DMS79 (cell line): ENCODE results near the gene METTL13.
A peak's percentile ranks its signal among the peaks of the same experiment; 100 is the strongest.

Source experiments
- DNase-seq: peaks from one replicate; lab custom pipeline; 2025; lab: John Stamatoyannopoulos, UW

Gene METTL13

DNA sequence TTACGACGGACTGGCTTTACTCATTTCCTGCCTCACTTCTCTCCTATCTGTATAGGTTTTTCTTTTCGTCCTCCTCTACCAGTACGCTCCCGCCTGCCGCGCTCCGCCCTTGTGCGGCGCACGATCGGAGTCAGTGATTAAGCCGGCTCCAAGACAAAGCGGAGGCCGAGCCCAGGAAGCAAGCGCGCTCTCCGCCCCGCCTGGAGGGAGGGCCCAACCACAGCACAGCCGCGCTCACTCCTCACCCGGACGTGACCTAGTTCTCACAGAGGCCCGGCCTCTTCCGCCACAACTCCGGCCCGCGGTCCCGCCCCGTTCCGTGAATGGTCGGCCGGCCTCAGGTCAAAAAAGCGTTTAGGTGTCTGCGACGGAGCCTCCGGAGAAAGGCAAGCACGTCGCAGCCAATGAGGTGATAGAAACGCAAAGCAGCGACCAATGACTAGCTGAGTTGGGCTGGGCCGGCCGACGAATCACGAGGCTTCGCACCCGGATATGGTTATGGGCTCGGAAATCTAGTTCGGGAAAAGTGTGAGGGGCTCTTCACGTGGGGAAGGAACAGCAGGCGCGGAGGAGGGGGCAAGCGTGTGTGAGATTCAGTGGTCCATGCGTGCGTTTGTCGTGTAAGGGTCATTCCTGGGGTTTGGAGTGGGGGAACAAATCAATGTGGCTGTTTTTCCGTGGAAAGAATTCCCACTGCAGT is at the start of gene METTL13:
Gene METTL13 (plus strand): TSS at position 485 of the 700 bp plus-strand sequence. CDS start 308 bp downstream, outside the sequence.
- peak; percentile 99 for DNase-seq

GRCh38 chr1:171736196-171736595 is 45.3 kb upstream of the METTL13 start:
- no peak for DNase-seq

DNA sequence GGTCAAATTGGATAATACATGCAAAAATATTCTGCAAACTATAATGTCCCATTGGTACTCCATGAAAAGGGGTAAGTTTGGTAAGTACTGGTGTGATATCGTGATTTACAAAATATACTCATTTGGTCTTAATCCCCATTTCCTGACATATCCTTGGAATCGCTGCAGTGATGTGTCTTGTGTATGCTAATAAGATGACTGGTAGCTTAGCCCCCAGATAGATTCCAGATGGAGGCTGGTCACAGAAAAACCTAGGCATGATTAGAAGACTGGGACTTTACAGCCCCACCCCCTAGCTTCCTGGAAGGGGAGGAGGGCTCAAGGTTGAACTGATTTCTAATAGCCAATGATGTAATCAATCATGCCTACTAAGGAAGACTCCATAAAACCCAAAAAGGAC is 42.5 kb upstream of the METTL13 start:
- no peak for DNase-seq

GRCh38 chr1:171739656-171740055 is 41.8 kb upstream of the METTL13 start:
- DNase-seq, result no peak

DNA sequence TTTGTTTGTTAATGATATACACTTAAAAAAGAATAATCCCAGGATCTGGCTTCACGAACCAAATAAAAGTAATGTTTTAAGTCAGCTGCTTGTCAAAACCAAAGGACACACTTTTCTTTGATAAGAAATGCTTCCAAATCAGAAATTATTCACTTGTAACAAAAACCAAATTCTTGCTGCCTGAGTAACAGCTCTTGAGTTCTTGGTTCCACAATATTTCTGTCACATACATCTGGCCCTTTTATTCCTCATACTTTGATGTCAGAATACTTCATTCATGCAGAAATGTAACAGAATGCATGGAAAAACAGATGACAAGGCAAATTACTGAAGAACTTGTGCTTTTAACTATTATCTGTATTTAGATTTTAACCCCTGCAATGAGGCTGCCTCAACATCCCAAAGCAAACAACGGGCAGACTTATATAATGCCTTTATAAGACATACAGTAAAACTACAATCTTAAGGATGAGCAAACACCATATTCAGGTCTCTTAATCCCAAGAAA is 41.0 kb upstream of the METTL13 start:
- no peak for DNase-seq

GRCh38 chr1:171740987-171741871 is 40.2 kb upstream of the METTL13 start:
- no peak for DNase-seq

DNA sequence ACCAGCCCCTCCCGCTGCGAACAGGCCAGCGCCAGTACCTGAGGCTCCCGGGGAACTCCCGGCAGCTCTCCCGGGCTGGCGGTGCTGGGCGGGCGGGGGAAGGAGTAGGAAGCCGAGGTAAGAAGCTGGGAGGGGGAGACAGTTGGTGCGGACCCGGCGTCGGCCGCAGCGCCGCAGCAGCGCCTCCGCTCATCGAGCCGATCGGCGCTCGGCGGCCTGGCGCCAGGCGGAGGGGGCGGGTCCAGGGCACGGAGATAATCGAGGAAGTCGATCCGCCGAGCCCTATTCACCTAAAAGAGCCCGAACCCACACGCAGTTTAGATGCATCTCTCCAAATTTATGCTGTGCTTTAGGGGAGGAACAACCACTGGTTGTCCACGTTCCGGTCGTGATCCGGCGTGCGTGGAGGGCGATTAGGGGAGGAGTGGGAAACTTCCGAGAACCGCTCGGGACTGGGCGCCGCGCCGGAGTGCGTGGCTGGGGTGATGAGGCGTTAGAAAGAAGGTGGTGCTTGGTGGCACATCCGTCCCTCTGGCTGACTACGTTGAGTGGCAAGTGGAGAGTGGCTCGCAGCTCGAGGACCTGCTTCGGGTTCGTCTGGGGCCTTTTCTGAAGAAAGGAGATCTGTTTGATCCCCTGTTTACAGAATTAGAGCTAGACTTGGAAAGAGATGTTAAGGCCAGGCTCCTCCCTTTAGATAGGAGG is 39.4 kb upstream of the METTL13 start, which contains the start of gene VAMP4:
Gene VAMP4 (minus strand): TSS at position 194 of the 705 bp plus-strand sequence. CDS start 3,651 bp downstream, outside the sequence.
- peak; percentile 75 for DNase-seq

- DNase-seq, result no peak
Measured at GRCh38 chr1:171742577-171742922, 38.9 kb upstream of the METTL13 start.

- no peak for DNase-seq
Measured at GRCh38 chr1:171743081-171743870, 38.2 kb upstream of the METTL13 start.

- DNase-seq, result no peak
Measured at GRCh38 chr1:171744986-171745385, 36.5 kb upstream of the METTL13 start.

GRCh38 chr1:171748651-171749050 is 32.8 kb upstream of the METTL13 start:
- DNase-seq, result no peak

DNA sequence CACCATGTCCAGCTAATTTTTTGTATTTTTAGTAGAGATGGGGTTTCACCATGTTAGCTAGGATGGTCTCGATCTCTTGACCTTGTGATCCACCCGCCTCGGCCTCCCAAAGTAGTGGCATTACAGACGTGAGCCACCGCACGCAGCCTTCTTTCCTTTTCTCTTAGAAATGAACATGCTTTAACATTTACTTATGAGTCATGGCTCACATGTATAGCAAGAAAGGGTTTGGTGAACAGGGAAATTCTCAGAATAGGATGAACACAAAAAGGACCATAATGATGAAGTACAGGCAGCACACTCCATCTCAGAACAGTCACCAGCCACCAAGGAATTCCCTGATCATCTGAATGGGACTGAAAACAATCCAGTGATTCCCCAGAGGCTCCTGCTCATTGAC is 30.2 kb upstream of the METTL13 start:
- no peak for DNase-seq

- no peak for DNase-seq
Measured at GRCh38 chr1:171753182-171753581, 28.3 kb upstream of the METTL13 start.

DNA sequence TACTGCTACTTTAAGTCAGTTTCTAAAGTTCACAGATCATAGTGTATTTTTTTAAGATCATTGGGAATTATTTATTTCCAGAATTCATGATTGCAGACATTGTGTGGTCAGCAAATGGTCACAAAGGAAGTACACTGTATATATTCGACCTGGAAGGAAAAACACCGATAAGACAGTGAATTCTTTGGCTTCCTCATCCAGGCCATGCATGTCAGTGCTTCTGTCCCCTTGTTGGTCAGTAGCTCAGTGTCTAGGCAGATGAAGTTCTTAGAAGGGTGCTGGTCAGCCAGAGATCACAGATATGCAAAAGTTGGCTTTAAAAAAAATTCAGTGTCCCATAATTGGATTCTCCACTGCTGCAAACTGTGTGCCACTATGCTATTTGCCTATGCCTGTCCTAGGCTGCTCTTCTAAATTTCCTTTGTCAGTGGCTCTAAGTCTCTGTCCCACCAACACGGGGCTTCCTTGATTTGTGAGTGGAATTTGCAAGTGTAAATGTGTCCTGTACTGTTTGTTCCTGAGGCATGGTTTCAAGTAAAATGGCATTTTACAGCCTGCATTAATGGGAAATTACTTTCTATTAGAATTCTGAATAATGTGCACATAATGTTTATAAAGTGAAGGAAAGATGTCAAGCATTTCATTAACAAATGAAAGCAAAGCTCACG is 27.6 kb upstream of the METTL13 start:
- DNase-seq, result no peak

DNA sequence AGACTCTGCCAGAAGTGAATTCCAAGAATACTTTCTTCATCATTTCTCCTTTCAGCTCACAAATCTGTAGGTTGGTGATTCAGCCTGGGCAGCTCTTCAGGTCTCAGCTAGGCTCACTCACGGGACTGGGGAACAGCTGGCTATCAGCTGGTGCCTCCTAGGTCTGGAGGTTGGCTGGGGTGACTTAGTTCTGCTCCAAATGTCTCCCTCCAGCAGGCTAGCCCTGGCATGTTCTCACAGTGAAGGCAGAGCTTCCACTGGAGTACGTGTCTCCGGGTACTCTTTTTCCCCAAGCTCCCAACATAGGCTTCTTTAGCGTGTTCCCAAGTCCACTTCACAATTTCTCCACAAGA is 27.1 kb upstream of the METTL13 start:
- DNase-seq, result no peak

DNA sequence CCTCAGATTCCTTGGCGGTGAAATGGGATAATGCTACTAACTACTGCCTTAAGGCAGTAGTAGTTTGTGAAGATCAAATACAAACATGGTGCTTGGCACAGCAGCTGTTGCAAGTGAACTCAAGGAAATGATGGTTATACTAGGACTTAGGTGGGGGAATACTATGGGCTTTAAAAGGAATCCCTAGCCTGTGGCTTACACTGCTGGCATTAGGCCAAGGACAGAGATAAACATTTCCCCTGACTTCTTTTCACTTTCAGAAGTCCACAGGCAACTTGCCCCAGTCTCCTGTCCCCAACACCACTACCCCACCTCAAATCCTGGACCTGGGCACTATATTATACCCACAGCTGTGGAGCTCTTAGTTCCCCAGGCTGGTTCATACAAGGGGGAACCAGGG is 26.5 kb upstream of the METTL13 start:
- DNase-seq, result no peak

DNA sequence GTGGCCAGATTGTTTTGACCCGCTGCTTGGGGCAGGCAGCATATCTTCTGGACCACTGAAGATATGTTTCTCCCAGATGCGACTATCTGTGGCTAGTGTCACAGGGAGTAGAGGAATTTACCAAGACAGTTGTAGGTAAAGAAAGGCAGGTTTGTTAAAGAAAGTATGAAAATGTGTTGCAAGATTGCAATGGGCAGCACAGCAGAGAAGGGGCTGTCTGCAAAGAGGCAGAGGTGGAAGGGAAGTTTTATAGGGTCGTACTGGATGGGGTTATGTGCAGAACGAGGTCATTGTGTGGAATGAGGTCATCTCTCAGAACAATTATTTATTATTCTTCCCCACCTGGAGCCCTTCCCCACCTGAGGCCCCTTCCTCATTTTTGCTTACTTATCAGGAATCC is 24.6 kb upstream of the METTL13 start:
- DNase-seq, result no peak

DNA sequence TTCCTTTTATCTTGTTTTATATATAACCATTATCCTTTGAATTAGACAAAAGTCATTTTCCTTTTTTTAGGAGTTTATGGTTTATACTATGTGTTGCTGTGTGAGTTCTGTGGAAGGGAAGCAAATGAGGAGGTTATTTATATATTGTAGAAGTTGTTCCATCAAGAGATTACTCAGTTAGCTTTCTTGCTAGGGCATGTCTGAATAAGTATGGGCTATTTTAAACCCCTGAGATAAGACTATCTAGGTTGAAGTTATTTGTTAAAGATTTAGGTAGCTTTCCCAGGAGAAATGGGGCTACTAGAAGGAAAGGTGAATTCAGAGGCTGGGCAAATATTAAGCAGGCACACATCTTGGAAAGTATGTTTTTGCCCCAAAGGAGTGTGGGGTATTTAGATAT is 23.4 kb upstream of the METTL13 start:
- no peak for DNase-seq

DNA sequence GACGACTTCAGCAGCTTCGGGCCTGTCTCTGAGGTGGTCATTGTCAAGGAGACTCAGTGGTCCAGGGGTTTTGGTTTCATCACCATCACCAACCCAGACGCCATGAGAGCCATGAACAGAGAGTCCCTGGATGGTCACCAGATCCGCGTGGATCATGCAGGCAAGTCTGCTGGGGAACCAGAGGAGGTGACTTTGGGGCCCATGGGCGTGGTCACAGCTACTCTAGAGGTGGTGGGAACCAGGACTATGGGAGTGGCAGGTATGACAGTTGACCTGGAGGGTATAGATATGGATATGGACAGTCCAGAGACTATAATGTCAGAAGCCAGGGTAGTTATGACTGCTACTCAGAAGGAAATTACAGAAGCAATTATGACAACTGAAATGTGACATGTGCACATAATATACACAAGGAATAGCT is 19.3 kb upstream of the METTL13 start:
- DNase-seq, result no peak

DNA sequence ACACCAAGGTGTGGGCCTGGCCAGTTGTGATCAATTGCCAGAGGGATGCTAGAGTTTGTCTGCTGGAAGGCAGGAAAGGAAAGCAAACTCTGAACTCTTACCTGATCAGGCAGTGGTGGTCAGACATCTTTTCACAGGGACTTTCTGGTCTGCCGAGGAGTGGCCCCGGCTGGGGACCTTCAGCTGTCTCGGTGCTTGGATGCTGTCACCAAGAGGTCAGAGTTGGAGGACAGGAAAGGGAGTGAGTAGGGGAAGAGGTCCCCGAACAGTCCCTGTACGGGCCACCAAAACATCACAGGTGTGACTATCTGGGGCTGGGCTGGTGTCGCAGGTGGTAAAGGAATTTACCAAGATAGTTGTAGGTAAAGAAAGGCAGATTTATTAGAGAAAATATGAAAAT is 17.7 kb upstream of the METTL13 start:
- no peak for DNase-seq

GRCh38 chr1:171769171-171769570 is 12.3 kb upstream of the METTL13 start:
- DNase-seq, result no peak
